Cardiac septum (tissue), 1 donor: ENCODE data around the gene TMC4. TPM values are rescaled to one million over a fixed set of nuclear protein-coding genes. Genes with fewer than 3 reads are reported as not detected.
"Not testable (repeated sequence)": the region's sequence is repeated elsewhere in the genome, so short reads cannot be mapped to it uniquely, and the experiment has no call there.

Source experiments
- DNase-seq: peaks from one replicate; pipeline ENCODE4 v3.0.0-alpha.2; 2020; ENCODE audit warnings: low spot score
- intact Hi-C: fragments of 100-400 bp; cut with DNase I; formaldehyde crosslinking; loops from one replicate; pipeline ENCODE4 v1.14.0; 2022
- total RNA-seq: library from RNA; stranded (reverse); fragmentation: NEBNext Ultra II Directional; extraction: Animal tissue kit (Norgen Biotek cat#: 25700); gene quantifications from one replicate; pipeline ENCODE4 v1.2.1, GENCODE V29; 2021
- donor health status: DM: no; HTN: no; CAD: no.

The TMC4 gene
- total RNA-seq, 1 donor from 2014 or later = 4.3 TPM

GRCh38 chr19:54206030-54206830 is 33.3 kb upstream of the TMC4 start:
- DNase-seq = no peak
- intact Hi-C loops = loop anchor here (10.0 kb wide), 1 partner anchor 239 kb away; the partner anchor contains the start of gene LENG8

- DNase-seq = no peak
- intact Hi-C loops = loop anchor here (2.0 to 10.0 kb wide), 3 partner anchors 14 to 240 kb away; partner anchors contain the start of genes LENG8 and TSEN34
These were observed 32.0 kb upstream of the TMC4 start for GRCh38 chr19:54204767-54205468.

GRCh38 chr19:54203151-54203611 is 30.2 kb upstream of the TMC4 start:
- no peak for DNase-seq
- intact Hi-C loops = loop anchor here (5.0 to 10.0 kb wide), 2 partner anchors 41 to 242 kb away; partner anchors contain the start of gene LENG8

- intact Hi-C loops = loop anchor here (5.0 to 10.0 kb wide), 2 partner anchors 40 to 243 kb away; partner anchors contain the start of gene LENG8
- no peak for DNase-seq
These were observed 29.0 kb upstream of the TMC4 start for GRCh38 chr19:54201980-54202379.

GRCh38 chr19:54201172-54201701 is 28.3 kb upstream of the TMC4 start:
- intact Hi-C loops = loop anchor here (5.0 to 10.0 kb wide), 2 partner anchors 39 to 244 kb away; partner anchors contain the start of gene LENG8

GRCh38 chr19:54199401-54199800 is 26.4 kb upstream of the TMC4 start:
- intact Hi-C loops = no loop called here
- DNase-seq = no peak

More at GRCh38 chr19:54201172-54201701, 28.3 kb upstream of the TMC4 start:
- no peak for DNase-seq

- DNase-seq = no peak
These were observed 24.2 kb upstream of the TMC4 start for GRCh38 chr19:54197121-54197520.

GRCh38 chr19:54196536-54196935 is 23.6 kb upstream of the TMC4 start:
- intact Hi-C loops = no loop called here
- DNase-seq = no peak

More at GRCh38 chr19:54197121-54197520, 24.2 kb upstream of the TMC4 start:
- intact Hi-C loops = no loop called here

GRCh38 chr19:54194463-54194862 is 21.5 kb upstream of the TMC4 start:
- intact Hi-C loops = not testable (repeated sequence)

GRCh38 chr19:54193011-54193410 is 20.1 kb upstream of the TMC4 start:
- no peak for DNase-seq
- intact Hi-C loops = no loop called here

More at GRCh38 chr19:54194463-54194862, 21.5 kb upstream of the TMC4 start:
- not testable (repeated sequence) for DNase-seq

GRCh38 chr19:54191811-54192453 is 19.0 kb upstream of the TMC4 start:
- intact Hi-C loops = loop anchor here (1.0 to 2.0 kb wide), 2 partner anchors 8 to 13 kb away; partner anchors contain the start of gene RPS9
- no peak for DNase-seq

- intact Hi-C loops = loop anchor here (1.0 to 2.0 kb wide), 2 partner anchors 9 to 14 kb away; partner anchors contain the start of gene RPS9
These were observed 18.3 kb upstream of the TMC4 start, which contains the start of gene TSEN34 for GRCh38 chr19:54191011-54191810. TSS of gene TSEN34 (plus strand) at chr19:54191308. CDS start at chr19:54191365, 57 bp downstream.

GRCh38 chr19:54190503-54191010 is 17.6 kb upstream of the TMC4 start:
- peak; percentile 100 for DNase-seq
- intact Hi-C loops = loop anchor here (1.0 to 2.0 kb wide), 2 partner anchors 10 to 14 kb away; partner anchors contain the start of gene RPS9

More at GRCh38 chr19:54191011-54191810, 18.3 kb upstream of the TMC4 start, which contains the start of gene TSEN34:
- DNase-seq = peak; percentile 96

- peak; percentile 100 for DNase-seq
- intact Hi-C loops = loop anchor here (2.0 kb wide), 1 partner anchor 15 kb away; no protein-coding TSS in a partner anchor
These were observed 17.0 kb upstream of the TMC4 start for GRCh38 chr19:54189735-54190502.

GRCh38 chr19:54189145-54189734 is 16.3 kb upstream of the TMC4 start, which contains the start of gene MBOAT7:
TSS of gene MBOAT7 (minus strand) at chr19:54189580. CDS start at chr19:54188508, 1,072 bp downstream.
- no peak for DNase-seq
- intact Hi-C loops = no loop called here

- DNase-seq = peak; percentile 85
- intact Hi-C loops = no loop called here
These were observed 15.4 kb upstream of the TMC4 start for GRCh38 chr19:54188215-54188871.
